GM10266 (cell line): ENCODE data around the gene CDKN2B-AS1.

ENCODE experiments used
- DNase-seq: peaks from one replicate; pipeline ENCODE4 v3.0.0; 2012; ENCODE audit errors: extremely low spot score
- TF ChIP-seq, protein P1 (sequence below): IDR thresholded peaks from 2 replicates; pipeline ENCODE4 v1.5.1; 2012; ENCODE audit warnings: mild to moderate bottlenecking, low read depth; ENCODE audit not compliant: control insufficient read depth, insufficient read depth; ENCODE audit errors: missing control alignments

CDKN2B-AS1 gene

DNA sequence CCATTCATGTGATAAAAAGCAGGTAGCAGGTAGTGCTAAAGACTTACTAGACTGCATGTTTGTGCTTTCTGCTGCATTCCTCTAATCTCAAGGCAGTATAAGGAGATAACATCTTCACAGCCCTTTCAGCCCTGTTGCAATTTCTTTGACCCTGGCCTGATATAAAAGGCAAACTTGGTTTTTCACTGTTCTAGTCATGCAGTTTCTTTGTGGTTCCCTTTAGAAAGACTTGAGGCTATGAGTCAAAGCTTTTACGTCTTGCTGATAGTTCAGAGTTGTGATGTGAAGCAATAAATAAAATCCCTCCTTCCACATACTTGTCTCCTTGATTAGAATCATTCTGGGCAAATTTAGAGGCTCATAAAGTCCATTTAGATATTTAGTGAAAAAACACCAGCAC is 103.1 kb downstream of the CDKN2B-AS1 start:
- no peak for DNase-seq

DNA sequence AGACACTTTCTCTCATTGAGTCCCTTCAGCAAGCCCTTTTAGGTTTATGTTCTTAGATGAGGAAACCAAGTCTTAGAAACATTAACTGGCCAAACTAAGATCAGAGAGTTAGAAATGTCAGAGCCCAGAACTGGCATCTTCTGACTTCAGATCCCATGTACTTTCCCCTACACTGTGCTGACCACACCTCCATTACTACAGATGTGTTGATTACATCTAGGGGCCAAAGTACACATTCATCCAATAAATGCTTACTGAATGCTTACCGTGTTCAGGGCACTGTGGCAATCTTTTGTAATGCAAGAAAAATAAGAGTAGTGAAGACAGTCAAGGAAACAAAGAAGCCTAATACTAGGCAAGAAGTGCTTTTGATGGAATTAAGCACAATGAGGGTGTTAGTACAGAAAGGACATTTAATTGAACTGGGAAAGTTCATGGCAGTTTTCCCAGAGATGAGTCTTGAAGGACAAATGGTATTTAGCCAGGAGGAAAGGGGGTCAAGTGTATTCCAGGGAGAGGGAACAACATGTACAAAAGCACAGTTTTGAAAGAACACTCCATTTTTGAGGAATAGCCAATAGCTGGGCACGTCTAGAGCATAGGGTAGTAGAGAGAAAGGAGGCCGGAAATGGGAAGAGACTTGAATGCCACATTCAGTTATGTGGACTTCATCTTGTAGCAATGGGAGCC is 104.2 kb downstream of the CDKN2B-AS1 start:
- TF ChIP-seq, protein P1, sequence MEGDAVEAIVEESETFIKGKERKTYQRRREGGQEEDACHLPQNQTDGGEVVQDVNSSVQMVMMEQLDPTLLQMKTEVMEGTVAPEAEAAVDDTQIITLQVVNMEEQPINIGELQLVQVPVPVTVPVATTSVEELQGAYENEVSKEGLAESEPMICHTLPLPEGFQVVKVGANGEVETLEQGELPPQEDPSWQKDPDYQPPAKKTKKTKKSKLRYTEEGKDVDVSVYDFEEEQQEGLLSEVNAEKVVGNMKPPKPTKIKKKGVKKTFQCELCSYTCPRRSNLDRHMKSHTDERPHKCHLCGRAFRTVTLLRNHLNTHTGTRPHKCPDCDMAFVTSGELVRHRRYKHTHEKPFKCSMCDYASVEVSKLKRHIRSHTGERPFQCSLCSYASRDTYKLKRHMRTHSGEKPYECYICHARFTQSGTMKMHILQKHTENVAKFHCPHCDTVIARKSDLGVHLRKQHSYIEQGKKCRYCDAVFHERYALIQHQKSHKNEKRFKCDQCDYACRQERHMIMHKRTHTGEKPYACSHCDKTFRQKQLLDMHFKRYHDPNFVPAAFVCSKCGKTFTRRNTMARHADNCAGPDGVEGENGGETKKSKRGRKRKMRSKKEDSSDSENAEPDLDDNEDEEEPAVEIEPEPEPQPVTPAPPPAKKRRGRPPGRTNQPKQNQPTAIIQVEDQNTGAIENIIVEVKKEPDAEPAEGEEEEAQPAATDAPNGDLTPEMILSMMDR = no peak
- DNase-seq = no peak

More for the DNA sequence above, 103.1 kb downstream of the CDKN2B-AS1 start:
- TF ChIP-seq, protein P1 = no peak

DNA sequence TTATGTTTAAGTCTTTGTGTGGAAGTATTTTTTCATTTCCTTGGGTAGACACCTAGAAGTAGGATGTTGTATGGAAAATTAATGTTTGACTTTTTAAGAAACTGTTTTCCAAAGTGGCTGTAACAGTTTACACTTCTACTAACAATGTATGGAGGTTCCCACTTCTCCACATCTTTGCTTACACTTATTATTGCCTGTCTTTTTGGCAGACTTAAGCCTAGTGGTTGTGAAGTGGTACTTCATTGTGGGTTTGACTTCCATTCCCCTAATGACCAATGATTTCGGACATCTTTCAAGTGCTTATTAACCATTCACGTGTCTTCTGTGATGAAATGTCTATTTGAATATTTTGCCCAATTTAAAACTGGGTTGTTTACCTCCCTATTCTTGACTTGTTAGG is 106.0 kb downstream of the CDKN2B-AS1 start:
- TF ChIP-seq, protein P1 = no peak
- DNase-seq = no peak

DNA sequence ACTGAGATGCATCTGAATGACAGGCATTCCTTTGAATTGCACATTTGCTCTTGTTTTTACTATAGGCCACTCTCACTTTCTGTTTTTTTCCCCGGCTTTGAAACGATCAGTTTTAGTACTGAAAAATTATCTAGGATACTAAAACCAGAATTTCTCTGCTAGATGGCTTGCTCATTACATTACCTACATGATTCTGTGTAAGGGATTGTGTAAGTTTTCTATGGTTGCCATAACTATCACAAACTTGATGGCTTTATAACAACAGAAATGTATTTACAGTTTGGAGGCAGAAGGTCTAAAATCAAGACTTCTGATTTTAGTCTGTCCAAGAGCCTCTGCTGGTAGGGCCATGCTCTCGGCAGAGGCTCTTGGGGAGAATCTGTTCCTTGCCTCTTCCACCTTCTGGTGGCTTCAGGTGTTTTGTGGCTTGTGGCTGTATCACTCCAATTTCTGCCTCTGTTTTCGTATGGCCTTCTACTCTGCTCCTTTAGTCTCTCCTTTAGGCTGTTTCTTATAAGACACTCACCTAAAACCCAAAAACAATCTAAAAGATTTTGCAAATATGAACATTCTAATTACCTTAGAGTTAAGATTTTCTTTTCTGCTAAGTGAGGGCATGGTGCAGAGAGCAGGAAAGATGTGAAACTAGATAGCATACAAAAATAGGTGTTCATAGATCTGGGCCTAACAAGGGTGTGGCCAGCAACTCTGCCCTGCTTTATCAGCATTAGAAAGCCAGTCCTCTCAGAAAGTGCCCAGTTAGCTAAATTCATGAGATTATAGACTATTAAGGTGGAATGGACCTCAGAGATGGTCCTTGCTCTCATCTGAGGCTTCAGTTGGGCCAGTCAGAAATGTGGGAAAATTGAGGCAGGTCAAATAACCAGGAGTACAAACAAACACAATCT is 107.8 kb downstream of the CDKN2B-AS1 start:
- DNase-seq = no peak
- TF ChIP-seq, protein P1 = no peak

DNA sequence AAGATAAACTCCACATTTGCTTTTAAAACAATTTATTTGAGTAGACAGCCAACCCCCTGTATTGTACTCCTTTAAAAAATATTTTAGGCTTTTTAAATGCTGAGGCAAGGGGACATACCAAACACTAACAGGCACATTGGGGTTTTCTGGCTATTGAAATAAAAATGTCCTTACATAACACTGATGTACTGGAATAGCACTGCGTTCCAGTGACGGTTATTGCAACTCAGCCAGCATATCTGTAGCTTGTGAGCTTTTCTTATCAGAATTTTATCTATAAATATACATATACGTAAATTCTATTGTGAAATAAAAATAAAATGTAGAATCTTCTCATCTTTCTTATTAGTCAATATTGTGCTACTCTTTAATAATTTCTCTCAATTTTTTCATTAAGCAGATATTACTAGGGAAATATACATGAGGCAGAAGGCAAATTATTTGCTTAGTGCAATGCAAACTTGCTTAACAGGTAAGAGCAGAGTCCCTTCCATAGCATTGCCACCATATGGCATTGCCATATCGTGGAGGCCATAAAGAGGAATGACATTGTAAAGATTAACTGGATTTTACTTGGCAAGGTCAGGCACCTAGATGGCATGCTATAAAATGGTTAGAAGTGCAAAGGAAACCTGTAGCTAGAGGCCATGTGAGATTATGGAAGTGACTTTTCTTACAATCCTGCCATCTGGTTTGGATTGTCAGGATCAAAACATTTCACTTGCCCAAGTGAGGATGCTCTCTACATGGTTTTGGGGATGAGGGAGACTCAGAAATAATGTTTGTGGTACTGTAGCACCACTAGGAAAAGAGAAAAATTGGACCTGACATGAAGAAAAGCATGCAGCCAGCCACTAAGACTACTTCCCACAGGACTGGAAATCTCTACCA is 109.3 kb downstream of the CDKN2B-AS1 start:
- TF ChIP-seq, protein P1 = no peak
- DNase-seq = no peak

DNA sequence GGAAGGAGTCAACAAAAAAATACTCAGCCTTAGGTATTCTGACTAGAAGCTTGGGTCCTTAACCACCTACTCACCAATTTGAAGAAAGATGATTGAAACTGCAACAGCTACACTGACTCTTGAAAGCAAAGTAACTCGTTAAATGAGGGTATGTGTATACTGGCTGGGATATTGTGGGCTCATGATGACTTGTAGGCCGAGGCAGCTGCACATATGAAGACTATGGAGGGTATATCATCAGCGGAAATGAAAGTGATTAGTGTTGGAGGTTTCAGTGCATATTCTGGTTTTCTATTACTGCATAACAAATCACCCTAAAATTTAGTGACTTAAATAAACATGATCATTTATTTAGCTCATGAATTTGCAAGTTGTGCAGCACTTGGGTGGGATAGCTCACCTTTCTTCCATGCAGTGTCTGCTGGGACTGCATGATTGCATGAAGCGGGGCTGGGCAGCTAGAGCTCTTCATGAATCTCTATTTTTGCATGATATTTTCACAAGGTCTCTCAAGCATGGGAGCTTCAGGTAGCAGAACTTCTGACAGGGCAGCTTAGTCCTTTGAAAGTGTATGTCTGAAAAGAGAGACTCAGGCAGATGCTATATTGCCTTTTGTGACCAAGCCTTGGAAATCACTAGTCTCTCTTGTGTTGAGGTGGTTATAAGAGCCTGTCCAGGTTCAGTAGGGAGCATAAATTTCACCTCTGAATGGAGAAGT is 110.6 kb downstream of the CDKN2B-AS1 start:
- TF ChIP-seq, protein P1 = no peak
- peak; percentile 25 for DNase-seq
